Neutrophil (primary cell): ENCODE data around the gene TSPYL4.

ENCODE experiments used
- H3K27ac ChIP-seq: fragments of 200-600 bp; sonication (generic); 2 replicates; pipeline ENCODE4 v1.5.1; 2016; ENCODE audit warnings: mild to moderate bottlenecking, moderate library complexity
- H3K27me3 ChIP-seq: fragments of 200-600 bp; sonication (generic); 2 replicates; pipeline ENCODE4 v1.6.0; 2016; ENCODE audit warnings: mild to moderate bottlenecking
- H3K36me3 ChIP-seq: fragments of 200-600 bp; sonication (generic); 2 replicates; pipeline ENCODE4 v1.5.1; 2017
- H3K4me1 ChIP-seq, 2 experiments: fragments of 200-600 bp in 1 of 2; sonication (generic) in 1 of 2; 1 replicate in 1 of 2; 2 replicates in 1 of 2; pipeline versions ENCODE4 v1.5.1 to v1.6.1; 2013 to 2016; ENCODE audit warnings: low read depth in 1 of 2, low read length in 1 of 2, mild to moderate bottlenecking in 1 of 2, moderate library complexity in 1 of 2; ENCODE audit not compliant: control insufficient read depth in 1 of 2, insufficient read depth in 1 of 2
- H3K4me3 ChIP-seq, 2 experiments: fragments of 200-600 bp in 1 of 2; sonication (generic) in 1 of 2; 1 replicate in 1 of 2; 2 replicates in 1 of 2; pipeline ENCODE4 v1.5.1; 2013 to 2016; ENCODE audit warnings: low read depth in 1 of 2, low read length in 1 of 2, mild to moderate bottlenecking in 1 of 2, moderate library complexity in 1 of 2
- H3K9me3 ChIP-seq: fragments of 200-600 bp; sonication (generic); 2 replicates; pipeline ENCODE4 v1.5.1; 2016
- CTCF ChIP-seq: fragments of 200-600 bp; sonication (generic); IDR thresholded peaks from 2 replicates; pipeline ENCODE4 v1.5.1; 2016; ENCODE audit warnings: antibody characterized with exemption

TSPYL4 gene

GRCh38 chr6:116223355-116223754, 30.5 kb downstream of the TSPYL4 start:
- Histone ChIP-seq H3K9me3 (no peaks in the 10 kb centered on the region), H3K36me3 (no peaks in the 10 kb centered on the region), H3K4me3 (no peak overlapping the region), H3K4me1 (peaks cover 0 to 5% of the 10 kb centered on the region in 2 experiments), H3K27ac (no peak overlapping the region), H3K27me3 (no peaks in the 10 kb centered on the region)
- TF ChIP-seq CTCF: no peak

GRCh38 chr6:116221911-116222310, 32.0 kb downstream of the TSPYL4 start:
- Histone ChIP-seq H3K27ac (no peak overlapping the region), H3K9me3 (no peaks in the 10 kb centered on the region), H3K4me3 (no peak overlapping the region), H3K4me1 (peaks cover 0 to 5% of the 10 kb centered on the region in 2 experiments), H3K36me3 (no peaks in the 10 kb centered on the region), H3K27me3 (no peaks in the 10 kb centered on the region)
- no peak for TF ChIP-seq CTCF

GRCh38 chr6:116221067-116221466, 32.8 kb downstream of the TSPYL4 start:
- peaks cover 0 to 5% of the 10 kb centered on the region in 2 experiments for H3K4me1 ChIP-seq
- TF ChIP-seq CTCF: no peak
- H3K36me3 ChIP-seq: no peaks in the 10 kb centered on the region
- H3K9me3 ChIP-seq: no peaks in the 10 kb centered on the region
- H3K27ac ChIP-seq: no peak overlapping the region
- no peak overlapping the region for H3K4me3 ChIP-seq
- no peaks in the 10 kb centered on the region for H3K27me3 ChIP-seq

GRCh38 chr6:116218866-116219265, 35.0 kb downstream of the TSPYL4 start:
- no peaks in the 10 kb centered on the region for H3K36me3 ChIP-seq
- no peak overlapping the region for H3K4me3 ChIP-seq
- H3K9me3 ChIP-seq: no peaks in the 10 kb centered on the region
- TF ChIP-seq CTCF: no peak
- H3K27me3 ChIP-seq: no peaks in the 10 kb centered on the region
- no peaks in the 10 kb centered on the region for H3K4me1 ChIP-seq
- H3K27ac ChIP-seq: no peak overlapping the region

- no peak for TF ChIP-seq CTCF
- no peaks in the 10 kb centered on the region for H3K36me3 ChIP-seq
- no peaks in the 10 kb centered on the region for H3K4me1 ChIP-seq
- no peaks in the 10 kb centered on the region for H3K9me3 ChIP-seq
- H3K4me3 ChIP-seq: no peak overlapping the region
- no peaks in the 10 kb centered on the region for H3K27me3 ChIP-seq
- H3K27ac ChIP-seq: no peak overlapping the region
Observed at GRCh38 chr6:116218172-116218633, 35.7 kb downstream of the TSPYL4 start.

- H3K9me3 ChIP-seq: no peaks in the 10 kb centered on the region
- no peak overlapping the region for H3K27ac ChIP-seq
- no peaks in the 10 kb centered on the region for H3K27me3 ChIP-seq
- H3K36me3 ChIP-seq: no peaks in the 10 kb centered on the region
- H3K4me1 ChIP-seq: no peaks in the 10 kb centered on the region
- TF ChIP-seq CTCF: peak; percentile 16
- no peak overlapping the region for H3K4me3 ChIP-seq
Observed at GRCh38 chr6:116217069-116217468, 36.8 kb downstream of the TSPYL4 start.
